ENCODE measurements around the gene LAPTM5. TPM values are rescaled to one million over a fixed set of nuclear protein-coding genes. Genes with fewer than 3 reads are reported as not detected.

Gene LAPTM5
- polyA plus RNA-seq, 3 donors: 1,019 to 1,669 (median 1,153) TPM

DNA sequence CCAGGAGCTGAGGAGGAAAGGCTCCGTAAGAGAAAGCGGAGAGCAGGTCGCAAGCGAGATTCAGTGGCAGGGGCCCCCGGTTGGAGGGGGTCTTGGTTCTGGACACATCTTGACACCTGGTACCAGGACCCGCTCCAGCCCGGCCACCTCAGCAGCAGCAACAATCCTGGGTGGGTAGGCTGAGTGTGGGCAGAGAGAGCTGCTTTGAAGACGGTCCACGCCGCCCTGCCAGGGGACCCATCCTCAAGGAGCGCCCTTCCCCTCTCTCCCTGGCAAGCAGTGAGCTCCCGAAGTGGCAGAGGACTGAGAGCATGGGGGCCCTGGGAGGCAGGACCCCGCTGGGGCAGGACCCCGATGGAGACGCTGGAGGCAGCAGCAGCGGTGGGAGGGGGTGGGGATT lies 35.6 kb upstream of the LAPTM5 start:
- Mint-ChIP-seq H3K4me3 (no peak overlapping the region), H3K27me3 (ENCODE audit: low read depth in 3 of 3) (peaks cover 11 to 23% (median 21%) of the 10 kb centered on the region in 3 donors), H3K9me3 (peaks cover 0 to 5% (median 2%) of the 10 kb centered on the region in 7 donors), H3K27ac (no peak overlapping the region), H3K36me3 (no peaks in the 10 kb centered on the region), H3K4me1 (peaks cover 19% of the 10 kb centered on the region)
- H3K9me3 ChIP-seq (replicated peaks in 1 of 2; ENCODE audit: control insufficient read depth in 1 of 2, insufficient read depth in 1 of 2, low read length in 2 of 2): peaks cover 0 to 5% of the 10 kb centered on the region in 2 donors
- no peak overlapping the region for H3K27ac ChIP-seq (ENCODE audit: low read depth in 1 of 2, low read length in 2 of 2)
- peaks cover 0 to 6% of the 10 kb centered on the region in 2 donors for H3K27me3 ChIP-seq (ENCODE audit: control insufficient read depth in 2 of 2, insufficient read depth in 2 of 2, low read length in 2 of 2)
- TF ChIP-seq, protein P1, sequence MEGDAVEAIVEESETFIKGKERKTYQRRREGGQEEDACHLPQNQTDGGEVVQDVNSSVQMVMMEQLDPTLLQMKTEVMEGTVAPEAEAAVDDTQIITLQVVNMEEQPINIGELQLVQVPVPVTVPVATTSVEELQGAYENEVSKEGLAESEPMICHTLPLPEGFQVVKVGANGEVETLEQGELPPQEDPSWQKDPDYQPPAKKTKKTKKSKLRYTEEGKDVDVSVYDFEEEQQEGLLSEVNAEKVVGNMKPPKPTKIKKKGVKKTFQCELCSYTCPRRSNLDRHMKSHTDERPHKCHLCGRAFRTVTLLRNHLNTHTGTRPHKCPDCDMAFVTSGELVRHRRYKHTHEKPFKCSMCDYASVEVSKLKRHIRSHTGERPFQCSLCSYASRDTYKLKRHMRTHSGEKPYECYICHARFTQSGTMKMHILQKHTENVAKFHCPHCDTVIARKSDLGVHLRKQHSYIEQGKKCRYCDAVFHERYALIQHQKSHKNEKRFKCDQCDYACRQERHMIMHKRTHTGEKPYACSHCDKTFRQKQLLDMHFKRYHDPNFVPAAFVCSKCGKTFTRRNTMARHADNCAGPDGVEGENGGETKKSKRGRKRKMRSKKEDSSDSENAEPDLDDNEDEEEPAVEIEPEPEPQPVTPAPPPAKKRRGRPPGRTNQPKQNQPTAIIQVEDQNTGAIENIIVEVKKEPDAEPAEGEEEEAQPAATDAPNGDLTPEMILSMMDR (IDR thresholded peaks at IDR 0.05): no peak
- H4K20me1 ChIP-seq (ENCODE audit: insufficient read depth, low read length): no peaks in the 10 kb centered on the region
- no peaks in the 10 kb centered on the region for H3K79me2 ChIP-seq (ENCODE audit: insufficient read depth, low read length)
- 92% methylated on average over 9 of the region's 16 CpGs for WGBS (ENCODE audit: insufficient coverage)
- no peak overlapping the region for H3K4me3 ChIP-seq (replicated peaks in 1 of 3; ENCODE audit: low read depth in 2 of 3, low read length in 3 of 3)
- H3K36me3 ChIP-seq (replicated peaks in 1 of 2; ENCODE audit: control insufficient read depth in 1 of 2, insufficient read depth in 2 of 2, low read length in 2 of 2): no peaks in the 10 kb centered on the region
- H2AFZ ChIP-seq (ENCODE audit: insufficient read depth, low read depth, low read length, poor library complexity, severe bottlenecking): no peak overlapping the region
- no peak overlapping the region for H3K4me2 ChIP-seq (replicated peaks; ENCODE audit: extremely low read depth, low read length, poor library complexity, severe bottlenecking)
- peaks cover 17 to 27% of the 10 kb centered on the region in 2 donors for H3K4me1 ChIP-seq (ENCODE audit: control insufficient read depth in 1 of 2, insufficient read depth in 2 of 2, low read length in 2 of 2)
- H3K9ac ChIP-seq (ENCODE audit: insufficient read depth, low read length, poor library complexity, severe bottlenecking): no peak overlapping the region
- intact Hi-C loops (cut with micrococcal nuclease): no loop called here
- DNase-seq: no peak

DNA sequence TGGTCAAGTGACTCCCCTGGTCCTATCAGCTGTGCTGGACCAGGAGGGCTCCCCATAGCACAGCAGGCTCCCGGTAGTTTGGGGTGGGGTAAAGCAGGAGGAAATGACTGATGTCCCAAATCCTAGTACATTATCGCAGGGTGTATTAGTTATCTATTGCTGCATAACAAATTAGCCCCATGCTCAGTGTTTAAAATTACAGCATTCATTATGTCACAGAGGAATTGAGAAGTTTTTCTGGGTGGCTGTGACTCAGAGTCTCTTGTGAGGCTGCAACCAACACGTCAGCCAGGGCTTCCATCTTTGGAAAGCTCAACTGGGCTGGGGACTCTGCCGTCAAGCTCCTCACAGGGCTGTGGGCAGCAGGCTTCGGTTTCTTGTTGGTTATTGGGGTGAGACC lies 34.3 kb upstream of the LAPTM5 start:
- H3K27me3 ChIP-seq (ENCODE audit: control insufficient read depth in 2 of 2, insufficient read depth in 2 of 2, low read length in 2 of 2): peaks cover 0 to 6% of the 10 kb centered on the region in 2 donors
- no peaks in the 10 kb centered on the region for H3K79me2 ChIP-seq (ENCODE audit: insufficient read depth, low read length)
- H3K4me1 Mint-ChIP-seq: peaks cover 10% of the 10 kb centered on the region
- intact Hi-C loops (cut with micrococcal nuclease): no loop called here
- peaks cover 0 to 5% (median 2%) of the 10 kb centered on the region in 7 donors for H3K9me3 Mint-ChIP-seq
- H3K4me3 ChIP-seq (replicated peaks in 1 of 3; ENCODE audit: low read depth in 2 of 3, low read length in 3 of 3): no peak overlapping the region
- H4K20me1 ChIP-seq (ENCODE audit: insufficient read depth, low read length): no peaks in the 10 kb centered on the region
- peak in 1 of 3 donors; percentile 40 for DNase-seq
- peaks cover 10 to 16% of the 10 kb centered on the region in 2 donors for H3K4me1 ChIP-seq (ENCODE audit: control insufficient read depth in 1 of 2, insufficient read depth in 2 of 2, low read length in 2 of 2)
- TF ChIP-seq, protein P1 (IDR thresholded peaks at IDR 0.05): no peak
- H3K27ac ChIP-seq (ENCODE audit: low read depth in 1 of 2, low read length in 2 of 2): no peak overlapping the region
- H3K9ac ChIP-seq (ENCODE audit: insufficient read depth, low read length, poor library complexity, severe bottlenecking): no peak overlapping the region
- no peak overlapping the region for H3K4me3 Mint-ChIP-seq
- H2AFZ ChIP-seq (ENCODE audit: insufficient read depth, low read depth, low read length, poor library complexity, severe bottlenecking): no peak overlapping the region
- WGBS (ENCODE audit: insufficient coverage): 80% methylated on average over 1 of the region's 5 CpGs
- H3K27me3 Mint-ChIP-seq (ENCODE audit: low read depth in 3 of 3): peaks cover 15 to 33% (median 21%) of the 10 kb centered on the region in 3 donors
- H3K4me2 ChIP-seq (replicated peaks; ENCODE audit: extremely low read depth, low read length, poor library complexity, severe bottlenecking): no peak overlapping the region
- H3K36me3 Mint-ChIP-seq: no peaks in the 10 kb centered on the region
- H3K9me3 ChIP-seq (replicated peaks in 1 of 2; ENCODE audit: control insufficient read depth in 1 of 2, insufficient read depth in 1 of 2, low read length in 2 of 2): peaks cover 0 to 5% of the 10 kb centered on the region in 2 donors
- peak overlapping the region in 1 of 7 donors; percentile 4 for H3K27ac Mint-ChIP-seq
- H3K36me3 ChIP-seq (replicated peaks in 1 of 2; ENCODE audit: control insufficient read depth in 1 of 2, insufficient read depth in 2 of 2, low read length in 2 of 2): no peaks in the 10 kb centered on the region
